ENCODE data around the gene HLA-F.

Gene HLA-F

DNA sequence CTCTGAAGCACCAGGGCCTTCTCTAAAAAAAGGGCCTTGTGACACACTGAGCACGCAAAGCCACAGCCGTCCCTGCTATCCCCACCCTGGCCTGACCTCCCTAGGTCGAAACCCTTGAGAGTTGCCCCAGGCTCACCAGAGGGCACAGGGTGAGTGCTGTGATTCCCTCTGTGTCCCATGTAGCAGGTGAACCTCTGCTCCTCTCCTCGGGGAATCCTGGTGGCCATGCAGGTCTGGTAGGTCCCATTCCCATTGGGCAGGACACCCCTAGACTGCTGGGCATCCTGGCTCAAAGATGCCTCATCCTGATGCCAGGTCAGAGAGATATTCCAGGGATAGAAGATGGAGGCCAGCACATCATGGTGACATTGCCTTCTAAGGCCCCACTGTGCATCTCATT is 20.9 kb downstream of the HLA-F start:
- no peak for DNase-seq (ENCODE audit: low read depth in 2 of 2)

GRCh38 chr6:29744621-29745020 is 21.4 kb downstream of the HLA-F start:
- DNase-seq (ENCODE audit: low read depth in 2 of 2), result no peak

GRCh38 chr6:29745386-29745785 is 22.2 kb downstream of the HLA-F start:
- no peak for DNase-seq (ENCODE audit: low read depth in 2 of 2)

DNA sequence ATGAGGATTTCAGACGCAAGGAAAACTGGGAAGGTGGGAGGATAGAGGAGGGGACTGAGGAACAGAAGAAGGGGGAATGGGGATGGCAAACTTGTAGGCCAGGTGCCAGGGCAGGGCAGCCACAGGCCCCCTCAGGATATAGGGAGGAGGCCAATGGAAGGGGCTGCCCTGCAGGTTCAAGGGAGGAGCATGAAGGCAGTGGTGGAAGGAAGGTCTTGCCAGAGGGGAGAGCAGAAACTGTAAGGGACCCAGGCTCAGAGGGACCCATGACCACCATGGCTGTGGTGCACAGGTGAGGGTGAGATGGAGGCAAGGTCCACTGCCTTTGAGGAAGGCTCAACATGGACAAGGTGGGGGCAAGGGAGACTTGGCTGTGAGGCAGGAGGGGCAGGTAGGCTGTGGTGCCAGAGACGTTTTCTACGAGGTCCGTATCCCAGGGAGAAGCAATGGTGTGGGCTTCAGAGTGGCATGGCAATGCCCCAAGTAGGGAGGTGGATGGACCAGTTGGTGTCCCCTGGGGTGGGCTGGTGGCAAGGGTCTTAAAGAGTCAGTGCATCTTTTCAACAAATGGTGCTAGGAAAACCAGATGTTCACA is 22.7 kb downstream of the HLA-F start:
- DNase-seq (ENCODE audit: low read depth in 2 of 2), result no peak

DNA sequence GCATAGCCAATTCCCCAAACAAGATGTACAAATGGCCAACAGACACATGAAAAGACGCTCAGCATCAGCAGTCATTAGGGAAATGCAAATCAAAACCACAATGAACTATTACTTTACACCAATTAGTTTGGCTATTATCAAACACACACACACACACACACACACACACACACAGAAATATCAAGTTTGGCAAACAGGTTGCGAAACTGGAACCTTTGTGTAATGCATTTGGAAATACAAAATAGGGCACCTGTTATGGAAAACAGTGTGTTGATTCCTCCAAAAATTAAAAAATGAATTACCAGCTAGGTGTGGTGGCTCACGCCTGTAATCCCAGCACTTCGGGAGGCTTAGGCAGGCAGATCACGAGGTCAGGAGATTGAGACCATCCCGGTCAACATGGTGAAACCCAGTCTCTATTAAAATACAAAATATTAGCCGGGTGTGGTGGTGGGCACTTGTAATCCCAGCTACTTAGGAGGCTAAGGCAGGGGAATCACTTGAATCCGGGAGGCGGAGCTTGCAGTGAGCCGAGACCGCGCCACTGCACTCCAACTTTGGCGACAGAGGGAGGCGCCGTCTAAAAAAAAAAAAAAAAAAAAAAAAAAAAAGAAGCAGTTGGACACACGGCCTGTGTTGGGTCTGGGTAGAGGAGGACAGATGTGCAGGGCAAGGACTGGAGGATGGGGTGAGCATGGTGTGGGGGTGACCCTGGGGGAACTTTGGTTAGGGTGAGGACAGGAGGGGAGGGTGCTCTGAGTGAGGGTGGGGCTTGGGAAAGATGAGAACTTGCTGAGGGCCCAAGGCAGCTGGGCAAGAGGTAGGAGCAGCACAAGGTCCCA is 23.8 kb downstream of the HLA-F start:
- no peak for DNase-seq (ENCODE audit: low read depth in 2 of 2)

DNA sequence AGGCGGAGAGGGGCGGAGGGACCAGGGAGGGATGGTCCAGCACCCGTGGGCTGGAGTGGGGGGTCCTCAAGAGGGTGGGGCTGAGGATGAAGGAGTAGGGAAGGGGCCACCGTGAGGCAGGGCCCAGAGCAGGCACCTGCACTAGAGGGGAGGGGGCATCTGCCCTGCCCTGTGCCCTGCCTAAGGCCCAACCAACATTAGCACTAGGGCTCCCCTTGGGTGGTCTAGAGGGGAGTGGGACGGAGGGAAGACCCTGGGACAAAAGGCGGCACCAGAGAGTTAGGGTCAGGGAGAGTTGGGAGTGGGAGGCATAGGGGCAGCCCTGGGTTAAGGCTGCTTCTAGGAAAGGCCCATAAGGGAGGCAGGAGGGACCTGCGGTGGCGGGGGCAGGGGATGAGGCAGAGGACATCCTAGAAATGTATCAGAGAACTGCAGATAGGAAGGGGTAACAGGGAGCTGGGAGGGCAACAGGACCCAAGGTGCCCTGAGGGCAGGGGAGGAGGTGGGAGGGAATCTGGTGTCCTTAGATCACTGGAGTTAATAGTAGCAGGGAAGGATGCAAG is 24.5 kb downstream of the HLA-F start:
- DNase-seq (ENCODE audit: low read depth in 2 of 2), result no peak

DNA sequence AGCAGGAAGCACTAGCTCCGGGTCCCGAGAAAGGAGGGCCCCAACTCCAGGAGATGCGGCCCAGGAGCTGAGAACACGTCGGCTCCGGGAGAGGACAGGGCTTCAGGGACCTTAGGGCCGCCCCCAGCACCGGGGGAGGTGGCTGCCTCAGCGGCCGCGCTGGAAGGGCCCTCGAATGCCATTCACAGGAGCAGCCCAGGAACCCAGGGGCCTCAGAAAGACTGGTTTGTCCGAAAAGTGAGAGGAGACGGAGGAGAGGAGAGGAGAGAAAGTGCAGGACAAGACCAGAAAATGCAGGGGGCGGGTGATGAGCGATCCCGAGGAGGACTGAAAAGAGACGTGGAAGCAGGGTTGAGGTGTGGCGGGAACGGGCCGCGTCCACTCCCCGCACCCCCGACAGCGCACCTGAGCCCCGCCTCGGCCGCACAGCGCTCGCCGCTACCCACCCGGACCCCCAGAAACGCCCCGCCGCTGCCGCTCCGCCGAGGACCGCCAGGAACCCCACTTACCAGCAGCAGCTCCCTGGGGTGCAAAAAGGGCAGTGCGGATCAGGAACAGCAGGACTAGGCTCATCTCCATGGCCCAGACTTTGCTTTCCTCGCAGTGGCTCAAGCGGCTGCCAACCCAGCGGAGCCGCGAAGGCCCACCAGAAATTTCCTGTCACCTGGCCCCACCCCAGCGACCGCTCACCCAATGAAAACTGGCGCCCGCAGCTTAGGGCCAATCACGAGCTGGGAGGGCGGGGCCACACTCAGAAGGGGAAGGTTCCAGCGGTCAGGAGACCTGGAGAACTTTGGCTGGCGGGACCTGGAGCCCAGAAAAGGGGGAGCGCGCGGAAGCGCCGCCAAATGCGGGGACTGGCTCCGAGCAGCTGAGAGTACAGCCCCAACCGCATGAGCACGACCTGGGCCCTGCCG is 25.4 kb downstream of the HLA-F start:
- DNase-seq (ENCODE audit: low read depth in 2 of 2), result peak; percentile 80 to 81

DNA sequence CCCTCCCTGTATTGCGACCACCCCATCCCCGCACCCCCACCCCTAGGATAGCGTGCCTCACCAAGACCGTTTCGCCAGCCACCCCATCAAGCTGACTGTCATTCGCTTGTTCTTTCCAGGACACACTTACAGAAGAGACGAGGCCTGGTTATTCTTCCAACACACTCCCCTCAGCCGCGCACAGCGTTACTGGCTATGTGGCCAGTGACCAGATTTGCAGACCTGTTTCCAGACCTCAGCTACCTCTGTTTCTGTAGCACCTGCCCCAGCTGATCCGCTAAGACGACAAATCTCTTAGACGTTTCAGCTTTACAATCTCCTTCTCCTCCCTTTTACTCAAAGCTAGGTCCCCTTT is 26.1 kb downstream of the HLA-F start:
- DNase-seq (ENCODE audit: low read depth in 2 of 2), result no peak

DNA sequence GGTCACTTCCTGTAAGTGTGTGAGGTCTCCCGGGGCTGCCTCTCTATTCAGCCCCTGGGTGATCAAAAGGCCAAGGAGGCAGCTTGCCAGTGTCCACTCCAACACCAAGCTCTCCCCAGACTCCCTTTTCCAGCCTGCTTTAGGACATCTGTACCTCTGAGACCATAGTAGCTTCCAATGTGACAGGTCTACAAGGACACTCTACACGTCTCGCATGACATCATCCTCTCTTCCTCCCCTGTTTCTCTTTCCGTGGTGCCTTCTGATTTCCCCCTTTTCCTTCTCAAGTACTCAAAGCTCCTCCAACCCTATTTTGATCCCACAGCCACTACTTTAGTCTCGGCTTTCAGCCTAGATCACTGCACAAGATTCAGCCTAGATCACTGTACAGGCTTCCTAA is 26.4 kb downstream of the HLA-F start:
- no peak for DNase-seq (ENCODE audit: low read depth in 2 of 2)

- no peak for DNase-seq (ENCODE audit: low read depth in 2 of 2)
Measured at GRCh38 chr6:29750709-29751108, 27.5 kb downstream of the HLA-F start.

DNA sequence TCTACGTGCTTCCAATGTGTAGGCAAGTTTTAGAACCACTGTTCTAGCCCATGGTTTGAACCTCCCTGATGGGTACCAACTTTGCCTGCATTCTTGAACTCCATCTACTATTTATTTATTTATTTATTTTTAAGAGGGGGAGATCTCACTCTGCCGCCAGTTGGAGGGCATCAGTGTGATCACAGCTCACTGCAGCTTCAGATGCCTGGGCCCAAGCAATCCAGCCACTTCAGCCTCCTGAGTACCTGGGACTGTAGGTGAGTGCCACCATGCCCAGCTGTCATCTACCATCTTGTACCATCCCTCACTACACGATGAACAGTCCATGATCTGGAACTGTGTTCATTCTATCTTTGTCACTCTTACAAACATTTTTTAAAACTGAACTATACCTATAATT is 28.2 kb downstream of the HLA-F start:
- DNase-seq (ENCODE audit: low read depth in 2 of 2), result no peak

DNA sequence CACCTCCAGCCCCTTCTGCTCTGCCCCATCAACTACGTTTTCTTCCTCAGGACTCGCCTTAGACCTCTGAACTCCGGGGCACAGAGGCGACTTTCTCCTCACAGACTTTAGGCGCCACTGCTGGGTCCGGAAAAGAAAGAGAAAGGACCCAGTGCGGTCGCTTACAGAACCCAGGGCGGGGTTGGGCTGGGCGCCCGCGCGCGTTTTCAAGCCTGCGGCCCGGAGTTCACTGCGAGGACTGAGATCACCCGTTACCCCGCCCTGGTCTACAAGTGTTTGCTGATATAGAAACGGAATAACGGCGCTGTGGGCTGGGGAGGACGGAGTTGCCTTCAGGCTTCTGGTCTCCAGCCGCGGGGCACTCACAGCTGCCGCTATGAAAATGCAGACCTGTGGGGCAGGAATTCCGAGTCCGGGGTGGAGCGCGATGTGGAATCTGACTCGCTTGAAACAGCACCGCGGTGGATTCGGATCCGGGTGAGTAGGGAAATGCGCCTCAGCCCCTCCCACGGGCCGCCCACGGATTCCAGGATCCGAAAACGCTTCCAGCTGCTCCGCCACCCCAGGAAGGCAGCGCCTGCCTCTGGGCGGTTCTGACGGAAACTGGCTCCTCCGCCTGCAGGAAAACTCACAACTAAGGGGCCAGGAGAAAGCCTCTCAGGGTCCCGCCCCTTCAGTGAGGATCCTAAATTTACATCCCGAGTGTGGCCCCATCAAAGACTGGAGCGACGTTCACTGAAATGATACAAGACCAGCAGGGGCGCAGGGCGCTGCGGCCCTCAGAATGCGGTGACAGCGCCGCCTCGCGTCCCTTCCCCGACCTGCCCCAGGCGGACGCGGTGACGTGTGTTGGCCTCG is 29.4 kb downstream of the HLA-F start:
- DNase-seq (ENCODE audit: low read depth in 2 of 2), result peak; percentile 77 to 79

GRCh38 chr6:29753309-29753644 is 30.0 kb downstream of the HLA-F start:
- no peak for DNase-seq (ENCODE audit: low read depth in 2 of 2)

DNA sequence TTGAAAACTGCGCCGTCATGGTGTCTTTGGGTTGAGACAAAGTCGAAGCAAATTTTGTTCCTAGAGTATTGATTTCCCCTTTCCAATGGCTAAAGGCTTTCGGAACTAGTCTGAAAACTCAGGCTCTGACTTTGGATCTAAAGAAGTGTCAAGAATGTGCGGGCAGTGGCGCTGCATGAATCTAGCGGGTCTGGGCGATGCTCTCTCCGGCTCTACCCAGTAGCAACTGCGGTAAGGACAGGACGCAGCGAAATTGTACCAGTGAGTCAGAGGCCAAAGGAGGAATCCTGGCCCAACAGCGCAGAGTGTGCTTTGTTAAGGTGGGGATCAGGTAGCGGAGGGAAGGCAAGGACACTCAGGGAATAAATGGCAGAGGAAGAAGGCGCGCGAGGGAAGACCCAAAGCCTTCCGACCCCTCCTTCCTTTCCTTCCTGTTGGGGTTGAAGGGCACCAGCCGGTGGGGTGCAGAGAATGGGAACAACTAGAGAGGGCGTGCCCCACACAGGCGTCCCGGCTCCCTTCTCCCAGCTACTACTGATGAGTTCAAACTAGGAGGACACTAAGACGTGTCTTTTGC is 32.1 kb downstream of the HLA-F start:
- no peak for DNase-seq (ENCODE audit: low read depth in 2 of 2)

DNA sequence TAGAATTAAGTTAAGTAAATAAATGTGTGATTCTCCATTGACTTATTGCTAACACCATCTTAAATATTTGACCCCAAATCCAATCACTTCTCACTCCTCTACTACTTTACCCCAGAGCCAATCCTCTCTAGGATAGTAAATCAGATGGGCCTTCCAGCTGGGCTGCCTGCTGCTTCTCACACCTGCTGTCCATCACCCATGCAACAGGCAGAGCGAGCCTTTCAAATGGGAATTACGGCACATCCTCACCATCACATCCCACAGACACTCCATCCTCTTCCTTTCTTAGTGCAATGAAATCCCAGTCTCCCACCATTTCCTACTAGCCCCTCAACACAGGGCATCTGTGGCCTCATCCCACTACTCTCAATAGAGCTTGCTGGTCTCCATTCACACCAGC is 34.0 kb downstream of the HLA-F start:
- DNase-seq (ENCODE audit: low read depth in 2 of 2), result no peak

- DNase-seq (ENCODE audit: low read depth in 2 of 2), result no peak
Measured at GRCh38 chr6:29757701-29758293, 34.6 kb downstream of the HLA-F start.

DNA sequence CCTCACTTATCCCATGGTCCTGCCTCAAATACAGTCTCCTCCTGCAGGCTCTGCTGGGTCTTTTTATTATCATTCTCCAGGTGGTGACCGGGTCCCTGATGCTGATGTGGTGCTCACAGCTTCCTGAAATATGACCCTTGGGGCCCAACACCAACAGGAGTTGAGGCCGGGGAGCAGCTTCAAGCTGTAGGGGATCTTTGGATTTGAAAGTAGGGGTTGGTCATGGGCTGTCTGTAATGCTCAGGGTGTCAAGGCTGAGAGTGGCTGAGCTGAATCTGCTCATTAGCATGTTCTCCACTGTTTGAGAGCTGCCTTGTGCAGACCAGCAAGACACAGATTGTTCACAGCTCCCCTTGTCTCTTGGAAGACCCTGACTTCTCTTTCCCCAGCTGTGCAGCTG is 35.5 kb downstream of the HLA-F start:
- DNase-seq (ENCODE audit: low read depth in 2 of 2), result no peak

DNA sequence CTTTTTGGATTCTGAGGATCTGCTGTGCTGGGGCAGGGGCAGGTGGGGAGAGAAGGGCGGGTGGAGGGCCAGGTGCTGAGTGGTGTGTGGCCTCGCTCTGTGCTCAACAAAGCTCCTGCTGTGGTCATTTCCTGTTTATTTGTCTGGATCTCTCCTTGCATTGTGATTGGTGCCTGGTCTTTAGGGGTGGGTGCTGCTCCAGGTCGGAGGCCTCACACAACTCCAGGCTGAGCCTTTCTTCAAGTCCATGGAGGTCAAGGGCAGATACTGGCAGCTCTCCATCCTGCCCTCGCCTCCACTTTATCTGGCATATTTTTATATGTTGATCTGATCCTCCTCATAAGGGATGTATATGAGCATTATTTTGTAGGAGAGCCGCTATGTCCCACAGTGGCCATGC is 36.2 kb downstream of the HLA-F start:
- DNase-seq (ENCODE audit: low read depth in 2 of 2), result no peak

- no peak for DNase-seq (ENCODE audit: low read depth in 2 of 2)
Measured at GRCh38 chr6:29760328-29760727, 37.1 kb downstream of the HLA-F start.

- no peak for DNase-seq (ENCODE audit: low read depth in 2 of 2)
Measured at GRCh38 chr6:29762051-29762450, 38.8 kb downstream of the HLA-F start.

GRCh38 chr6:29762781-29763214 is 39.6 kb downstream of the HLA-F start:
- no peak for DNase-seq (ENCODE audit: low read depth in 2 of 2)

All from stimulated activated CD4-positive, alpha-beta T cell treated with anti-CD3 and anti-CD28 coated beads, Interleukin-4, amount 100 ng/mL, for 48 hours (primary cell).